ENCODE results near the gene FSTL4.

FSTL4 gene

GRCh38 chr5:133360693-133361472 lies 251.5 kb downstream of the FSTL4 start:
- no peak for DNase-seq

DNA sequence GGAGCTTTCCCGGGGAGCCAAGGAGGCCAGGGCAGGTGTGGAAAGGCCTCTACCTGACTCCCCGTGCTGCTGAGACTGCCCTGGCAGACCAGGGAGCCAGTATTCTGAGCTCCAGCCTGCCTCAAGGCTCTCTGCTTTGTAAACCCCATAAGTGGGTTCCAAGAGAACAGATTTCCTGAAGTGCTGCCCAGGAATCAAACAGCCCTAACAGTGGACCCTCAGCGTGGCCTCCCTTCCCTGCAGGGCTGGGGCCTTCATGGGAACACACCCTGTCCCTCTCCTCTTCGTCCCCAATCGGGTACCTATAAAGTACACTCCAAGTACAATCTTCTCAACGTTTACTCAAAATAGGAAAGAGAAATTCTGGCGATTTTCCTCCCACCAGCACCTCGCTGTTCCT lies 252.5 kb downstream of the FSTL4 start:
- DNase-seq, result no peak

GRCh38 chr5:133358271-133358670 lies 254.1 kb downstream of the FSTL4 start:
- no peak for DNase-seq

- no peak for DNase-seq
Observed at GRCh38 chr5:133357758-133358157, 254.6 kb downstream of the FSTL4 start.

DNA sequence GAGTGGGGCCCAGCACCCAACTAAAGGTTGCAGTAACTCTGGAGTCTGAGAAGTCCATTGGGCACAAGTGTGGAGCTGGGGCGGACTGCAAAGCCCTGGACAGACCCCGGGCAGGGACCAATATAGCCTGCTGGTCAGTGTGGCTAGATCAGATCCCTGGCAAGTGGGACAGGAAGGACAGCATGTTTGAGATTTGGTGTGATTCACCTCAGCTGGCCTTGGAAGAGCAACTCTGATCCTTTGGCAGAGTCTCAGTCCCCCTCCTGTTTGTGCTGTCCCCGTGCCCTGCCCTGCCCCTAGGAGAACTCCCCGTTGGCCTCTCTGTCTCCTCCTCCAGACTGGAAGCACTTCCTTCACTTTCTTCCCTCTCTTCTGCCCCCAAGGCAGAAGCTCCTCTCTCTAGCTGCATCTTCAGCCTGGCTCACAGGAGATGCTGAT lies 255.3 kb downstream of the FSTL4 start:
- DNase-seq, result no peak

DNA sequence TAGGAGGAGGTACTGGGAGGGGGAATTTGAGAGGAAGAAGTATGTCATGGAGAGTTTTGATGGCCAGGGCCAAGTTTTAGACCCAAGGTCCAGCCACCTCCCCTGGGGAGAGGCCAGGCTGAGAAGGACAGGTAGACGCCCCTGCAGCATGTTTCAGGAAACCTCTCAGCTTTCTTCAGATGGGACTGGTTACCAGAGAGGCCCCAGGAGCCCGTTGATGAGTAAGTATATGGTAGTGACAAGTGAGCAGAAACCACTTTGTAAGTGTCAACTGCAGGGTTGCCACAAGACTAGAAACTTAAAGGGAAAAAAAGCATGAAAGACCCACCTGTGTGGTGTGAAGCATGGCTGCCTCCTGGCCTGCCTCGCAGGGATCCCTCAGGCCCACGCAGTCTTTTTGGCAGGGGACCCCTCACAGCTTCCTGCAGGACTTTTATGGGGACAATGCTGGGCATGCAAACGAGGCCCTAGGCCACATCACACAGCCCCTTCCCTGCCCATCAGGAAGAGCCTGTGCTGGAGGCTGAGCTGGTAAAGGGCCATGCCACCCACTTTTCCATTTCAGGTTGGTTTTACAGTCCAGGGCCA lies 255.9 kb downstream of the FSTL4 start:
- DNase-seq, result no peak

- no peak for DNase-seq
Observed at GRCh38 chr5:133354323-133355185, 257.8 kb downstream of the FSTL4 start.

DNA sequence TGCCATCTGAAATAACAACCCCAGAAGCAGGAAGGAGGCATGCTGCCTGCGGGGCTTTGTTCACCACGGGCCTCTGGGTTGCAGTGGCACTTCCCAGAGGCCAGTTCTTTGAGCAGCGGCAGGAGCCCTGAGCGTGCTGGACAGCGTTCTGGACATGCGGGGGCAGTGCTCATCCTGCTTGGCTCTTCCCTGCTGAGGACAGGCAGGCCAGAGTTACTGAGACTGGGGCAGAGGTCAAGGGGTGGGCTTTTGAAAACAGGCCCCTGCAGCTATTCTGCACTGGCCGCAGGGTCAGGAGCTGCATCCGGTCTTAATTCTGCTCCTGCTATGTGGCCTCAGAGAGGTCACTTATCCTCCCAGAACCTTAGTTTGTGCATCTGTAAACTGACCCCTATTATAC lies 258.6 kb downstream of the FSTL4 start:
- no peak for DNase-seq

DNA sequence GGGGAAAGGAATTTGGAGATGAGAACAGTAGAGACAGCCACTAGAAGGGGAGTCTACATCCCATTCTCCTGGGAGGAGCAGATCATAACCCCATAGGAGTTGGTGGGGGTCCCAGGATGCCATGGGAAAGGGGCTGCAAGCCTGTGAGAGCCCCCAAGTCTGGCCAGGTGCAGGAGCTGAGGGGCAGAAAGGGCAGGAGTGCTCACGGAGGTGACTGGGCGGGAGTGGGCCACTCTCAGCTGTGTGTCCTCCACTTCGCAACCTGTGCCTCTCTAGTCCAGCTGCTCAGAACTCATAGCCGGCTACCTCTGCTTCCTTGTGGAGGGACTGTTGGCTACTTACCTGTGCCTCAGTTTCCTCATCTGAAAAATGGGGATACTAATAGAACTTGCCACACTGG lies 263.9 kb downstream of the FSTL4 start:
- DNase-seq, result no peak

- DNase-seq, result no peak
Observed at GRCh38 chr5:133347039-133347438, 265.3 kb downstream of the FSTL4 start.

DNA sequence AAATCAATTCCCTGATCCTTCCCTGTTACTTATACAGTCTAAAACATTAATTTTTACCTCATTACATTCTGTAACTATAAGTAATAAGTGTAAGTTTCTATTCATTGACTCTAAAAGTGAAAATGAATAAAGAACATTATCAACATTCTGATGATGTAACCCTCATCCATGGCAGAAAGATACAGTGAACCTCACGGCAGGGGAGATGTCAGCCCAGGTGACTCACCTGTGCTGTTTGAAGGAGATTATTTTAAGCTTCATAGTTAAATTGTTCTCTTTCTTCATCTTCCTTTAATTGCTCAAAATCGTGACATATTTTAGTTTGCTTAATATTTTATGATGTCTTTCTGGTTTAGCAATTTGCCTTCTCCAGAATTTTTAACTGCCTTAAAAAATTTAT lies 268.1 kb downstream of the FSTL4 start:
- DNase-seq, result no peak

DNA sequence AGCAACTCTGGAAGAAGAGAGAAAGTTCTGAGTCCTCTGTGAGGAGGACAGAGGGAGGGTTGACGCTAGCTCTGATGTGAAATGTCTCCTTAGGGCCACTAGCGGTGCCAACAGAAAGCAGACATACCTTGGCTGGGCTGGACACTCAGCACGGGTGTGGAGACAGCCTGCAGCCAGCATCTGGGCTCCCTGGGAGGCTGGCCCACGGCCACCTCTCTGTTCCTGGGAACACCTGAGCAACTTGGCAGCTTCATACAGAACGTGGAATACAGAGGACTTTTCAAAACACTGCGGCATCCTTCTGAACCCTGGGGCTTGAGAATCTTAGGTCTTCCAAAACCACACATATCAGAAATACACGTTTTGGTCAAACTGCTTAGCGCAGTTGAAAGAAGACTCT lies 269.1 kb downstream of the FSTL4 start:
- DNase-seq, result no peak

- no peak for DNase-seq
Observed at GRCh38 chr5:133341915-133342710, 270.2 kb downstream of the FSTL4 start.

- no peak for DNase-seq
Observed at GRCh38 chr5:133341296-133341695, 271.0 kb downstream of the FSTL4 start.

- DNase-seq, result no peak
Observed at GRCh38 chr5:133340822-133341221, 271.5 kb downstream of the FSTL4 start.

DNA sequence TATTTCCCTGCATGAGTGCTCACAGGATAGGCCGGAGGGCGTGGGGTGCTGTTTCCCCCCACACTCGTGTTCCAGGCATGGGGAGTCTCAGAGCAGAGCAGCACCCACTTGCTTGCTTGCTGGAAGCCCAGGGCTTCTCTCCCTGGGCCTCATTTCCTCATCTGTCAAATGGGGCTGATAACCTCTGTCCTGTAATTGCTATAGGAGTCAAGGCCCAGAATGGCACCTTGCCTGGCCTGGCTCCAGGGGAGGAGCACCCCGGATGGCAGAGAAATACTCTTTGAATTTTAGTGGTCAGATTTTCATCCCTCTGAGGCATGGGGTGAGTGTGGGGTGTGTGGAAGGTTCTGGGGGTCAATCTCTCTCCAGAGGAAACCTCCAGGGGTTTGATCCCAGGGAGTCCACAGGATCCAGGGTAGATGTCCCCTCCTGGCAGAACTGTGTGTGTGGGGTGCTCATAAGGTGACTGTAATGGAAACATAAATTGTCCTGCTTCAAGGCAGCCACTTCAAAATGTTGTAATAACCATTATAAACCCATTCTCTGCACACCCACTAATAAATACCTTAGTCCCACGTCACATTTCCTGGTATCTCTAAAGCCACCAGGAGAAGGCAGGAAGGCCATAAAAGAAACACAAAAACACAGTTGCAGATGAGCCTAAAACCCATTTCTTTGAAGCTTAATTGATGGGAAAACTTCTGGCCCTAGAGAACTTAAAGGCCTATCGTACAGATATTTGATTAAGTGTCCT lies 272.2 kb downstream of the FSTL4 start:
- no peak for DNase-seq

DNA sequence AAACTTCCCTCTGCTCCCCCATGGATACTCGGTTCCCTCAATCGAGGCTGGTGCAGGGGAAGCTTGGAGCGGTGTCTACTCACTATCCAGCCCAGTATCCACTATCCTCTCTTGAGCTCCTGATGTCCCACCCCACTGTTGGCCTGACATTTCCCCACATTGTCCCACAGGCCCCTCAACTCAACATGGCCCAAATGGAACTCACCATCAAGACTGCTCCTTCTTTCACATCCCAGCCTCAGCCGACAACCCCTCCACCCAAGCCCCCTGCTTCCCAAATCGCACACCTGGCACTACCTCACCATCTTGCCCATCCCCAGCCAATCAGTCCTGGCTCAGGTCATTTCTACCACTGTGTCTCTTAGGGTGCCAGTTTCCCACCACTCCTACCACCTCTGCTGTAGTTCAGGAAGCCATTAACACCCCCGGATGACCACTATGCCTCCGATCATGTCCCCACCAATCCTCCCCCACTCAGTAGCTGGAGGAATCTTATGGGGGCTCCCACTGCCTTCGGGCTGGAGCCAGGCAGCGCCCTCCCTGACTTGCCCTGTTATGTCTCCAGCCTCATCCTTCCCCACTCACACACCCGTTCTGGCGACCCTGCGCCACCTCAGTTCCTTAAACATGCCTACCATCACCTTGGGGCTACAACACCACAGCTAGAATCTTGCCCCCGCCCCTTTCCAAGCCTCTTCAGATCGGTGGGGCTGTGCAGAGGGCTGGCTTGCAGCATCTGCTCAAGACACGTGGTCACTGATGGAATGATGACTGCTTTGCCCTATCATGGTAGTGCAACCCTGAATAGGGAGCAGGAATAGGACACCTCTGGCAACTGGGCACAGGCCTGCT lies 273.6 kb downstream of the FSTL4 start:
- DNase-seq, result no peak

- no peak for DNase-seq
Observed at GRCh38 chr5:133337795-133338445, 274.4 kb downstream of the FSTL4 start.

DNA sequence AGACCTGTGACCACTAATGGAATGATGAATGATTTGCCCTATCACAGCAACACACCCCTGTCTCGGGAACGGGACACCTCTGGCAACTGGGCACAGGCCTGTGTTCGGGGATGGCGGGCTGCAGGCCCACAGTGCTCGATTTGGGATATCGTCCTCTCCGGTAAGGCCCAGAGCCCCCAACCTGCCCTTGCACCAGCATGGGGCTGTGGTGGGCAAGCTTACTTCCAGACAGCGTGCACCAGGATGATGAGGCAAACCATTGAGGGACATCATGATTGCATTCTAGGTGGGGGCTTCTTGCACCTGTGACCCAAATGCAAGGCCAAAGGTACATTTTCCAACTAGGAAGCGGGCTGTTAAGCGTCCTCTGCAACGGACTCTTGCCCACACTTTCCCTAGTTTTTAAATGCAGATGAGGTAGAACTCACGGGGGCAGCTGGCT lies 275.4 kb downstream of the FSTL4 start:
- no peak for DNase-seq
